ENCODE results near the gene OR52E5. TPM values are rescaled to one million over a fixed set of nuclear protein-coding genes. Genes with fewer than 3 reads are reported as not detected.

Gene OR52E5
- total RNA-seq, 1 experiment from 2014 or later, result not detected

GRCh38 chr11:5847711-5848110 lies 45.3 kb upstream of the OR52E5 start:
- H3K4me3 ChIP-seq (replicated peaks in 1 of 2; ENCODE audit: low read depth in 1 of 2, low read length in 2 of 2), result no peak overlapping the region
- RAD21 ChIA-PET (ENCODE audit: low non-redundant PET in 1 of 2, low total read pairs in 2 of 2, uncharacterized antibody in 2 of 2, unreplicated experiment in 2 of 2), result no interaction called here
- BruUV-seq (replicated peaks), result no TSS peak
- TF ChIP-seq SRF (IDR thresholded peaks at IDR 0.05; ENCODE audit: low read depth) (no peak), CTCF (IDR thresholded peaks at IDR 0.05 in 2 of 3, conservative IDR thresholded peaks at IDR 0.05 in 1 of 3; ENCODE audit: borderline replicate concordance in 1 of 3, insufficient read depth in 1 of 3, low read depth in 2 of 3, low read length in 2 of 3) (no peak), ELF1 (IDR thresholded peaks at IDR 0.05; ENCODE audit: borderline replicate concordance, low read depth) (no peak), REST (IDR thresholded peaks at IDR 0.05; ENCODE audit: low read depth) (no peak), EZH2 (IDR thresholded peaks at IDR 0.05) (no peak), YY1 (IDR thresholded peaks at IDR 0.05; ENCODE audit: extremely low read depth, insufficient replicate concordance, low read depth, low read length) (no peak), ZBTB33 (IDR thresholded peaks at IDR 0.05; ENCODE audit: extremely low read depth, insufficient replicate concordance, low read length) (no peak), JUND (IDR thresholded peaks at IDR 0.05) (no peak), ZFX (IDR thresholded peaks at IDR 0.05) (no peak), FOSL1 (IDR thresholded peaks at IDR 0.05; ENCODE audit: low read depth) (no peak), SIN3A (IDR thresholded peaks at IDR 0.05; ENCODE audit: low read depth) (no peak), ZNF274 (IDR thresholded peaks at IDR 0.05; ENCODE audit: low read depth, low read length) (no peak), CBX3 (IDR thresholded peaks at IDR 0.05; ENCODE audit: low read depth) (no peak), TCF7L2 (IDR thresholded peaks at IDR 0.05; ENCODE audit: borderline replicate concordance, extremely low read depth, insufficient read depth, insufficient read length) (no peak)
- peaks cover 16% of the 10 kb centered on the region for H3K27me3 ChIP-seq (ENCODE audit: insufficient read depth, low read length)
- no peaks in the 10 kb centered on the region for H3K79me2 ChIP-seq (ENCODE audit: insufficient read depth, low read length)
- H3K36me3 ChIP-seq (ENCODE audit: control insufficient read depth in 1 of 2, insufficient read depth in 2 of 2, low read length in 2 of 2), result no peaks in the 10 kb centered on the region
- H3K9me3 ChIP-seq (ENCODE audit: control insufficient read depth in 1 of 2, insufficient read depth in 1 of 2, low read depth in 1 of 2, low read length in 2 of 2), result no peaks in the 10 kb centered on the region
- POLR2A ChIA-PET, result no interaction called here
- H3K4me2 ChIP-seq (ENCODE audit: low read length), result no peak overlapping the region
- H4K20me1 ChIP-seq (ENCODE audit: insufficient read depth), result no peaks in the 10 kb centered on the region
- no peaks in the 10 kb centered on the region for H3K9me2 ChIP-seq (ENCODE audit: insufficient read depth)
- intact Hi-C loops (cut with micrococcal nuclease), result no loop called here
- ATAC-seq (no peak), DNase-seq (ENCODE audit: low read depth, low spot score) (no peak)
- no peak overlapping the region for H3K9ac ChIP-seq (ENCODE audit: low read length)
- CTCF ChIA-PET, result no interaction called here
- H3K4me1 ChIP-seq (ENCODE audit: control insufficient read depth in 1 of 2, insufficient read depth in 2 of 2, low read length in 2 of 2), result no peaks in the 10 kb centered on the region
- no peak overlapping the region for H2AFZ ChIP-seq (ENCODE audit: low read depth, low read length, poor library complexity, severe bottlenecking)
- no peak overlapping the region for H3K27ac ChIP-seq (ENCODE audit: low read depth, low read length)

All from HCT116 (cell line).